HK-2 (cell line): Measurements from ENCODE around the gene WT1.
"Not testable (repeated sequence)": the region's sequence is repeated elsewhere in the genome, so short reads cannot be mapped to it uniquely, and the experiment has no call there.

Source experiments
- DNase-seq: peaks from one replicate; pipeline ENCODE4 v3.0.0-alpha.2; 2018; ENCODE audit not compliant: unreplicated experiment

Gene WT1

GRCh38 chr11:32435511-32435941 lies at the start of gene WT1:
Gene WT1 (minus strand): TSS chr11:32435539.
- DNase-seq: no peak

- DNase-seq: no peak
Observed at GRCh38 chr11:32479291-32479690, 44.0 kb upstream of the WT1 start.

GRCh38 chr11:32478277-32478731 lies 43.0 kb upstream of the WT1 start:
- DNase-seq: no peak

- no peak for DNase-seq
Observed at GRCh38 chr11:32473282-32473909, 38.1 kb upstream of the WT1 start.

GRCh38 chr11:32472226-32472625 lies 36.9 kb upstream of the WT1 start:
- DNase-seq: no peak

- not testable (repeated sequence) for DNase-seq
Observed at GRCh38 chr11:32471544-32471943, 36.2 kb upstream of the WT1 start.

GRCh38 chr11:32469791-32470190 lies 34.5 kb upstream of the WT1 start:
- no peak for DNase-seq

- DNase-seq: no peak
Observed at GRCh38 chr11:32466279-32466915, 31.1 kb upstream of the WT1 start.

GRCh38 chr11:32464078-32464477 lies 28.7 kb upstream of the WT1 start:
- DNase-seq: no peak

GRCh38 chr11:32462011-32462690 lies 26.8 kb upstream of the WT1 start:
- DNase-seq: no peak

GRCh38 chr11:32456864-32457263 lies 21.5 kb upstream of the WT1 start:
- no peak for DNase-seq

- DNase-seq: no peak
Observed at GRCh38 chr11:32454993-32455392, 19.7 kb upstream of the WT1 start.

- no peak for DNase-seq
Observed at GRCh38 chr11:32451808-32452207, 16.5 kb upstream of the WT1 start.

- no peak for DNase-seq
Observed at GRCh38 chr11:32450372-32450771, 15.0 kb upstream of the WT1 start.

GRCh38 chr11:32448232-32448631 lies 12.9 kb upstream of the WT1 start:
- DNase-seq: no peak

- no peak for DNase-seq
Observed at GRCh38 chr11:32447252-32447651, 11.9 kb upstream of the WT1 start.

- no peak for DNase-seq
Observed at GRCh38 chr11:32446227-32446626, 10.9 kb upstream of the WT1 start.

- no peak for DNase-seq
Observed at GRCh38 chr11:32444186-32444585, 8.8 kb upstream of the WT1 start.

- DNase-seq: no peak
Observed at GRCh38 chr11:32440916-32441315, 5.6 kb upstream of the WT1 start.

GRCh38 chr11:32440312-32440908 lies 5.1 kb upstream of the WT1 start:
- no peak for DNase-seq

GRCh38 chr11:32439501-32440210 lies 4.3 kb upstream of the WT1 start:
- DNase-seq: no peak

- DNase-seq: no peak
Observed at GRCh38 chr11:32438866-32439489, 3.6 kb upstream of the WT1 start.
